Esophagus mucosa (tissue), 1 donor: Measurements from ENCODE around the gene COL5A1. TPM values are rescaled to one million over a fixed set of nuclear protein-coding genes. Genes with fewer than 3 reads are reported as not detected.

ENCODE experiments used
- ATAC-seq: fragments of 200-7000 bp; cut with Tn5 transposase; one replicate; pipeline ENCODE4 v1.9.1; 2020
- total RNA-seq: library from RNA; stranded (reverse); gene quantifications from one replicate; pipeline ENCODE4 v1.2.4, GENCODE V29; 2023
- donor health status: DM: yes; HTN: yes; CAD: no.

The COL5A1 gene
- total RNA-seq, 1 donor from 2014 or later, result 3.3 TPM

DNA sequence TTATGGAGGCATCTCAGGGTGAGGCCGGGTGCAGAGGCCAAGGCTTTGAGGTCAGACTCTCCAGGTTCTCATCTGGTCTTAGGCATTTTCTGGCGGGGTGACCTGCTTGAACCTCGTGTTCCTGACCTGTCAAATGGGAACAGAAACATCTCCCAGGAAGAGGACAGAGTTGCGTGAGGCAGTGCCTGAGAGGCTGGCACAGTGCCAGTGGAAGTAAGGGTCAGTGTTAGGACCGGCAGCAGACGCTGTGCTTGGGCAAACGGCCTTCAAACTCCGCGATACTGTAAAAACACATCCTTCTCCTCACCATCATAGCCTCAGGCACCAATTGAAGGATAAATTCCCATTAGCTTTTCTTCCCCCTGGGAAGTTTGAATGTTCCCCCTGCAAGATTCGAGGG lies 183.4 kb downstream of the COL5A1 start:
- no peak for ATAC-seq

- peak; percentile 30 for ATAC-seq
These were observed 185.0 kb downstream of the COL5A1 start for GRCh38 chr9:134826336-134827285.

- no peak for ATAC-seq
These were observed 186.0 kb downstream of the COL5A1 start for GRCh38 chr9:134827559-134827958.

DNA sequence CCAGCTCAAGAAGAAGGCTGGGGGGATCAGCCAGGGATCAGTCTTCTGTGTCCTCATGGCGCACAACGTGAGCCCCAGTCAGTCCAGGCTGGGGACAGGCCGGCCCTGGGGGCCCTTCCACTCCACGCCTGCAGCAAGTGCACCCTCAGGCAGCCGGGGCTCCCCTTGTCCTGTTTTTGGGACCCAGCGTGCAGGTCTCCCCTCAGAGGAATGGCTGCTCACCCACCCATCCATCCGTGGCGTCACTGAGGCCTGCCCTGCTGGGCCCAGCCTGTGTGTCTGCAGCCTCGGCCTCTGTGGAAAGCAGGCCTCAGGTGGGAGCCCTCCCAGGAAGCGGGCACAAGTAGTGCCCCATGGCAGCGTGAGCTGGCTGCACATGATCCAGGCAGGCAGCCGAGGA lies 186.4 kb downstream of the COL5A1 start:
- ATAC-seq, result no peak

DNA sequence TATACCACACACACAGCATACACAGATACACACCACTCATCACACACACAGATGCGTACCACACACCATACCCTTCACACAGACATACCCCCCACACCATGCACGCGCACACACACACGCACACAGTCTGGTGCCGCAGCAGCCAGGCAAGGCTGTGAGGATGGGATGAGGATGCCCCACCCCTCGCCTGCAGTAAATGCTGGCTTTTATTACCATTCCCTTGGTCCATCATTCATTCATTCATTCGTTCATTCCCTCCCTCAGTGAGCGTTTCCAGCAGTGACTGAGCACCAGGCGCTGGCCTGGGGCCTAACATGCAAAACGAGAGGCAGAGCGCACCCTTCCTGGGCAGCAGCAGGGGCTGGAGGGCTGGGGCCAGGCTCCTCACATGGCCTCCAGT lies 187.3 kb downstream of the COL5A1 start:
- no peak for ATAC-seq

DNA sequence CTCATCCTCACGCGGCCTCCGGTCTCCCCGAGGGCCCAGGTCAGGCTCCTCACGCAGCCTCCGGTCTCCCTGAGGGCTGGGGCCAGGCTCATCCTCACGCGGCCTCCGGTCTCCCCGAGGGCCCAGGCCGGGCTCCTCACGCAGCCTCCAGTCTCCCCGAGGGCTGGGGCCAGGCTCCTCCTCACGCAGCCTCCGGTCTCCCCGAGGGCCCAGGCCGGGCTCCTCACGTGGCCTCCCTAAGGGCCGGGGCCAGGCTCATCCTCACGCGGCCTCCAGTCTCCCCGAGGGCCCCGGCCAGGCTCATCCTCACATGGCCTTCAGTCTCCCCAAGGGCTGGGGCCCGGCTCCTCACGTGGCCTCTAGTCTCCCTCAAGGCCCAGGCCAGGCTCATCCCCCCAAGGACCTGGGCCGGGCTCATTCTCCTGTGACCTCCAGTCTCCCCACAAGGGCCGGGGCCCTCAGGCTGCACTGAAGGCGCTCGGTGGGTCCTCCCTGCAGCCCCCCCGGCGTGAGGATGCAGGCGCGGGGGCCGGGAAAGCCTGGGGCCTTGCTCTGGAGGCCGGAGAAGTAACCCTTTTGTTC lies 187.8 kb downstream of the COL5A1 start:
- ATAC-seq, result no peak

DNA sequence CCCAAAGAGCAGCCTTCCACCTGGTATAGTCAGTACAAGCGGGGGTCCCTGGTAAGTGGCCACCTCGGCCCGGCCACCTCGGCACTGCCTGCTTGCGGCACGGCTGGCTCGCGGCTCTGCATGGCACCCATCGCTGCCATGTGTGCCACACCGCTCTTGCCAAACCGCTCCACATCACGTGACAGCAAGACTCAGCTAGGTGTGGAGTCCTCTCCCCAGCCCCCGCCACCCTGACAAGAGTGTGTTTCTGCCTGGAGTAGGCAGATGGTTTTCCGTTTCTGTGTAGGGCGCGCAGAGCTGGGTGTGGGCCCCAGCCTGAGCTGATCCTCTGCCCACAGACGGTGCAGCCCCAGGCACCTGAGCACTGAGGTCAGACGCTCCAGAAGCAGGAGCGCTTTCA lies 188.5 kb downstream of the COL5A1 start:
- ATAC-seq, result no peak

- no peak for ATAC-seq
These were observed 189.5 kb downstream of the COL5A1 start for GRCh38 chr9:134830926-134831720.

GRCh38 chr9:134832471-134832870 lies 190.9 kb downstream of the COL5A1 start:
- ATAC-seq, result no peak

GRCh38 chr9:134833294-134833880 lies 191.8 kb downstream of the COL5A1 start:
- no peak for ATAC-seq

- ATAC-seq, result no peak
These were observed 192.8 kb downstream of the COL5A1 start for GRCh38 chr9:134834217-134834956.

DNA sequence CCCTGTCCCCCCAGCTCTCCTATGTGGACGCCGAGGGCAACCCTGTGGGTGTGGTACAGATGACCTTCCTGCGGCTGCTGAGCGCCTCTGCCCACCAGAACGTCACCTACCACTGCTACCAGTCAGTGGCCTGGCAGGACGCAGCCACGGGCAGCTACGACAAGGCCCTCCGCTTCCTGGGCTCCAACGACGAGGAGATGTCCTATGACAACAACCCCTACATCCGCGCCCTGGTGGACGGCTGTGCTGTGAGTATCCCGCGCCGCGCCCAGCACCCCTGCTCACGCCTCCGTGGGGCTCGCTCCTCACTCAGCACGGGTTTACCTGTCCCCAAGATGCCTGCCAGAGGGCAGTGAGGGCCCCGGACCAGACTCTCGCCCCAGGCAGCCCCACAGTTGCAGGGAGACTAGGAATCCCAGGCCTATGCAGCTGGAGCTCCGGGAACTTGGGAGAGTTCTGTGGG lies 193.4 kb downstream of the COL5A1 start:
- no peak for ATAC-seq

DNA sequence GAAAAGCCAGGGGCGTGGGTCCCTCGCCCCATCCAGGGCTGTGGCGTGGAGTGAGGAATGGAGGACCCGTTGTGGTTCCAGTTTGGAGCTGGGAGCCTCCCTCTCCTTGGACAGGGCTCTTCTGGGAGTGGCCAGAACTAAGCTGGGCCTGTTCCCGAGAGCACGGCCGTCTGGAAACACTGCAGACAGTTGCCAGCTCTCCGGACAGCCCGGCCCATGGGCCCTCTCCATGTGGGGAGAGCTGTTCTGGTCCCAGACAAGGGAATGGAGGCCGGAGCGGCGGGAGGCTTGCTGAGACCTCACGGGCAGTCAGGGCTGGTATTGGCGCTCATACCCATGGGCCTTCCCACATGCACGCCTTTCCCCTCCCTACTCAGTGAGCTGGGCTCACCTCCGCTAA lies 193.8 kb downstream of the COL5A1 start:
- no peak for ATAC-seq

DNA sequence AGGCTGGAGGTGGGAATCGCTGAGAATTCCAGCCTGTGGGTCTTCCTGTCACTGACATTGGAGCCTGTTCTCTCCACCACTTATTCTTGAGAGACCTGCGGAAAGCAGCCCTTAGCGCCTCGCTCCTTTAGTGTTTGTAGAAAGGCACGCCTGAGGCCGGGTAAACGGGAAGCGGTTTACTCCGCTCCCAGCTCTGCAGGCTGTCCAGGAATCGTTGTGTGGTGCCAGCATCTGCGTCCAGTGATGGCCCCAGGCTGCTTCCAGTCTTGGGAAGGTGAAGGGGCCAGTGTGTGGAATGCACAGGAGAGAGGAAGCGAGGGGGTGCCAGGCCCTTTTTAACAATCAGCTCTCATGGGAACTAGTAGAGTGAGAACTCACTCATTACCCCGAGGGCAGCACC lies 194.4 kb downstream of the COL5A1 start:
- no peak for ATAC-seq

GRCh38 chr9:134836406-134836970 lies 194.9 kb downstream of the COL5A1 start:
- ATAC-seq, result no peak

GRCh38 chr9:134837529-134837928 lies 195.9 kb downstream of the COL5A1 start:
- no peak for ATAC-seq

- ATAC-seq, result no peak
These were observed 197.2 kb downstream of the COL5A1 start for GRCh38 chr9:134838651-134839454.

DNA sequence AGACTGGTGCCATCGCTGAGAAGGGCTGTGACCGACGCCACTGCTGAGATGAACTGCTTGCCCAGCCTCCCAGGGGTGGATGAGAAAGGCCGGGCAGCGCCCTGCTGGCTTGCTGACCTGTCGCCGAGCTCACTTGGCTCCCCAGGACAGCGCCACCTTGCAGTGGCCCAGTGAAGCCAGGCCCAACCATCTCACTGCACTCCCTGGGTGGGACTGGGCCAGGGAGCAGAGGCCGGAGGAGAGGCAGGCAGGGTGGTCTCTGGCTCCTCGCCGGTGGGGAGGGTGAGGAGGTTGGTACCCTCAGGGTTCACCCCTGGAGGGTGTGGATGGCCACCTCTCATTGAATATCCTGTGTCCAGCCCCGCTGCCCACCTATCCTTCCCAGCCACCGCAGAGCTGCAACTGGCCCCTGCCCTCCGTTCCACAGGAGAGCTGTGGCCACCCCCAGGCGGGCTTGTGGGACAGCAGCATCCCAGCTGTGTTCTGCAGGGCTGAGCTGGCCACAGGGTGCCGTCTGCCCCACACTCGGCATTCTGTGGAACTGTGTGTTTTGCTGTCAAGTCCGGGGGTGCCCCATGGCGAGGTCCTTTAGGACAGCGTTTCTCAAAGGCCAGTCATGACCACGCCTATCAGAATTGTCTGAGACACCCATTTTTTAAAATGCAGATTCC lies 198.0 kb downstream of the COL5A1 start:
- no peak for ATAC-seq

- ATAC-seq, result no peak
These were observed 198.9 kb downstream of the COL5A1 start for GRCh38 chr9:134840511-134840910.
